ENCODE measurements around the gene CCDC107.

CCDC107 gene

GRCh38 chr9:35705836-35706430, 47.8 kb downstream of the CCDC107 start:
- no peak for DNase-seq

GRCh38 chr9:35706951-35707350, 48.9 kb downstream of the CCDC107 start:
- DNase-seq, result no peak

GRCh38 chr9:35708146-35708545, 50.1 kb downstream of the CCDC107 start:
- DNase-seq, result no peak

- DNase-seq, result no peak
These were observed 52.9 kb downstream of the CCDC107 start for GRCh38 chr9:35710818-35711500.
